PC-9 (cell line): Measurements from ENCODE around the gene USP46. TPM values are rescaled to one million over a fixed set of nuclear protein-coding genes. Genes with fewer than 3 reads are reported as not detected.

Experiments used
- BruUV-seq: library from RNA; stranded (reverse); fragments of 400-500 nt; replicated peaks from 2 replicates; lab custom pipeline; 2021; lab: Mats Ljungman, UMichigan
- CTCF ChIA-PET: fragments of 300-600 bp; sonication (Branson Sonifier 250); formaldehyde crosslinking; loops from one replicate; lab custom pipeline; 2022; ENCODE audit warnings: antibody characterized with exemption; lab: Charles Lee
- POLR2A ChIA-PET: fragments of 300-600 bp; sonication (Branson Sonifier 250); formaldehyde crosslinking; loops from one replicate; lab custom pipeline; 2022; ENCODE audit warnings: antibody characterized with exemption; ENCODE audit not compliant: unreplicated experiment; lab: Charles Lee
- DNase-seq, 2 experiments: peaks; one replicate each; pipeline versions ENCODE4 v3.0.0 to v3.0.0-alpha.2; 2015 to 2022; ENCODE audit warnings: mixed read lengths in 1 of 2
- H2AFZ ChIP-seq: fragments of 200-600 bp; sonication (generic); 2 replicates; pipeline ENCODE4 v1.8.1; 2017; ENCODE audit warnings: antibody characterized with exemption
- H3F3A ChIP-seq: fragments of 200-600 bp; sonication (generic); 2 replicates; pipeline ENCODE4 v1.8.1; 2017; ENCODE audit warnings: antibody characterized with exemption, mild to moderate bottlenecking, low read depth; ENCODE audit not compliant: insufficient read depth
- H3K27ac ChIP-seq: fragments of 200-600 bp; sonication (generic); 2 replicates; pipeline ENCODE4 v1.6.1; 2016; ENCODE audit warnings: mixed run types
- H3K27me3 ChIP-seq: fragments of 200-600 bp; sonication (generic); 2 replicates; pipeline ENCODE4 v1.6.1; 2016; ENCODE audit warnings: low read depth, mixed run types; ENCODE audit not compliant: insufficient read depth
- H3K36me3 ChIP-seq: fragments of 200-600 bp; sonication (generic); 2 replicates; pipeline ENCODE4 v1.6.1; 2016; ENCODE audit warnings: low read depth, mixed run types
- H3K4me1 ChIP-seq: fragments of 200-600 bp; sonication (generic); replicated peaks from 2 replicates; pipeline ENCODE4 v1.6.1; 2016; ENCODE audit warnings: mixed run types; ENCODE audit not compliant: insufficient read depth
- H3K4me2 ChIP-seq: fragments of 200-600 bp; sonication (generic); 2 replicates; pipeline ENCODE4 v1.6.1; 2017; ENCODE audit warnings: mixed run types
- H3K4me3 ChIP-seq: fragments of 200-600 bp; sonication (generic); 2 replicates; pipeline ENCODE4 v1.6.1; 2016; ENCODE audit warnings: mixed run types
- H3K79me2 ChIP-seq: fragments of 200-600 bp; sonication (generic); 2 replicates; pipeline ENCODE4 v1.6.1; 2017; ENCODE audit warnings: low read depth, mixed run types
- H3K9me2 ChIP-seq: fragments of 200-600 bp; sonication (generic); 2 replicates; pipeline ENCODE4 v1.8.1; 2017; ENCODE audit warnings: mild to moderate bottlenecking; ENCODE audit not compliant: insufficient read depth
- H3K9me3 ChIP-seq: fragments of 200-600 bp; sonication (generic); 2 replicates; pipeline ENCODE4 v1.8.1; 2016; ENCODE audit warnings: low read depth; ENCODE audit not compliant: insufficient read depth
- H4K20me1 ChIP-seq: fragments of 200-600 bp; sonication (generic); 2 replicates; pipeline ENCODE4 v1.8.1; 2017; ENCODE audit not compliant: insufficient read depth
- EZH2 ChIP-seq: fragments of 200-600 bp; sonication (generic); IDR thresholded peaks from 2 replicates; pipeline ENCODE4 v1.8.0; 2017; ENCODE audit warnings: antibody characterized with exemption, low read depth
- intact Hi-C: fragments of 100-400 bp; cut with micrococcal nuclease; formaldehyde crosslinking; loops from one replicate; pipeline ENCODE4 v1.10.0; 2022; ENCODE audit not compliant: unreplicated experiment
- total RNA-seq: library from RNA; stranded (reverse); gene quantifications from 2 replicates; pipeline ENCODE4 v1.2.3, GENCODE V29; 2021
- TF ChIP-seq, protein P1 (sequence below): fragments of 200-600 bp; sonication (generic); conservative IDR thresholded peaks from 2 replicates; pipeline ENCODE4 v1.6.1; 2017; ENCODE audit warnings: mixed run types, antibody characterized with exemption, mild to moderate bottlenecking, moderate library complexity

USP46 gene
- total RNA-seq, 1 experiment from 2014 or later: 17.1 TPM

GRCh38 chr4:52651996-52652672 is 7.0 kb downstream of the USP46 start:
- TF ChIP-seq, protein P1, sequence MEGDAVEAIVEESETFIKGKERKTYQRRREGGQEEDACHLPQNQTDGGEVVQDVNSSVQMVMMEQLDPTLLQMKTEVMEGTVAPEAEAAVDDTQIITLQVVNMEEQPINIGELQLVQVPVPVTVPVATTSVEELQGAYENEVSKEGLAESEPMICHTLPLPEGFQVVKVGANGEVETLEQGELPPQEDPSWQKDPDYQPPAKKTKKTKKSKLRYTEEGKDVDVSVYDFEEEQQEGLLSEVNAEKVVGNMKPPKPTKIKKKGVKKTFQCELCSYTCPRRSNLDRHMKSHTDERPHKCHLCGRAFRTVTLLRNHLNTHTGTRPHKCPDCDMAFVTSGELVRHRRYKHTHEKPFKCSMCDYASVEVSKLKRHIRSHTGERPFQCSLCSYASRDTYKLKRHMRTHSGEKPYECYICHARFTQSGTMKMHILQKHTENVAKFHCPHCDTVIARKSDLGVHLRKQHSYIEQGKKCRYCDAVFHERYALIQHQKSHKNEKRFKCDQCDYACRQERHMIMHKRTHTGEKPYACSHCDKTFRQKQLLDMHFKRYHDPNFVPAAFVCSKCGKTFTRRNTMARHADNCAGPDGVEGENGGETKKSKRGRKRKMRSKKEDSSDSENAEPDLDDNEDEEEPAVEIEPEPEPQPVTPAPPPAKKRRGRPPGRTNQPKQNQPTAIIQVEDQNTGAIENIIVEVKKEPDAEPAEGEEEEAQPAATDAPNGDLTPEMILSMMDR: no peak
- no peak for TF ChIP-seq EZH2
- Histone ChIP-seq H3K27me3 (no peaks in the 10 kb centered on the region), H3K4me2 (no peak overlapping the region), H3K27ac (no peak overlapping the region), H2AFZ (no peak overlapping the region), H3F3A (0 out of 2 replicates have a peak, but pooled peaks cover 4% of the 10 kb centered on the region), H4K20me1 (no peaks in the 10 kb centered on the region; the same call in 1 of the 2 replicates), H3K36me3 (no peaks in the 10 kb centered on the region; the same call in 1 of the 2 replicates), H3K4me1 (peaks cover 27% of the 10 kb centered on the region), H3K4me3 (no peak overlapping the region), H3K9me2 (no peaks in the 10 kb centered on the region), H3K9me3 (no peaks in the 10 kb centered on the region), H3K79me2 (peaks cover 56% of the 10 kb centered on the region)
- ChIA-PET CTCF (no interaction called here), POLR2A (no interaction called here)
- BruUV-seq: no TSS peak
- intact Hi-C loops: no loop called here
- DNase-seq: peak in 1 of 2 experiments; percentile 44

- Histone ChIP-seq H3K36me3 (no peaks in the 10 kb centered on the region; the same call in 1 of the 2 replicates), H3K9me3 (no peaks in the 10 kb centered on the region), H3K4me1 (peaks cover 7% of the 10 kb centered on the region; the same call in 1 of the 2 replicates), H4K20me1 (no peaks in the 10 kb centered on the region; the same call in 1 of the 2 replicates), H2AFZ (no peak overlapping the region), H3K4me2 (no peak overlapping the region), H3K9me2 (no peaks in the 10 kb centered on the region), H3K27me3 (no peaks in the 10 kb centered on the region), H3K4me3 (no peak overlapping the region), H3K79me2 (peaks cover 64% of the 10 kb centered on the region), H3F3A (no peaks in the 10 kb centered on the region), H3K27ac (no peak overlapping the region)
- POLR2A ChIA-PET: no interaction called here
- intact Hi-C loops: no loop called here
- no TSS peak for BruUV-seq
- DNase-seq: no peak
- TF ChIP-seq, protein P1: no peak
- TF ChIP-seq EZH2: no peak
- CTCF ChIA-PET: no interaction called here
Measured at GRCh38 chr4:52648836-52649235, 10.3 kb downstream of the USP46 start.

GRCh38 chr4:52646741-52647140 is 12.4 kb downstream of the USP46 start:
- peaks cover 4% of the 10 kb centered on the region; the same call in 1 of the 2 replicates for H3K4me1 ChIP-seq
- intact Hi-C loops: no loop called here
- DNase-seq: no peak
- H3K79me2 ChIP-seq: peaks cover 59% of the 10 kb centered on the region
- CTCF ChIA-PET: no interaction called here
- no TSS peak for BruUV-seq
- no peaks in the 10 kb centered on the region for H3K9me3 ChIP-seq
- H3K9me2 ChIP-seq: no peaks in the 10 kb centered on the region
- H3K36me3 ChIP-seq: no peaks in the 10 kb centered on the region
- no peak overlapping the region for H3K4me3 ChIP-seq
- no peak for TF ChIP-seq EZH2
- TF ChIP-seq, protein P1: no peak
- no peaks in the 10 kb centered on the region for H3F3A ChIP-seq
- H3K4me2 ChIP-seq: no peak overlapping the region
- no peak overlapping the region for H2AFZ ChIP-seq
- POLR2A ChIA-PET: no interaction called here
- H3K27ac ChIP-seq: no peak overlapping the region
- no peaks in the 10 kb centered on the region for H3K27me3 ChIP-seq
- no peaks in the 10 kb centered on the region; the same call in 1 of the 2 replicates for H4K20me1 ChIP-seq
